HG02610 (cell line): ENCODE measurements around the gene ZNF592.
A peak's percentile ranks its signal among the peaks of the same experiment; 100 is the strongest.

Source experiments
- ATAC-seq: cut with Tn5 transposase; IDR thresholded peaks from one replicate; pipeline ENCODE4 v1.9.1; 2021; ENCODE audit warnings: mild to moderate bottlenecking, moderate library complexity; ENCODE audit not compliant: unreplicated experiment

ZNF592 gene

DNA sequence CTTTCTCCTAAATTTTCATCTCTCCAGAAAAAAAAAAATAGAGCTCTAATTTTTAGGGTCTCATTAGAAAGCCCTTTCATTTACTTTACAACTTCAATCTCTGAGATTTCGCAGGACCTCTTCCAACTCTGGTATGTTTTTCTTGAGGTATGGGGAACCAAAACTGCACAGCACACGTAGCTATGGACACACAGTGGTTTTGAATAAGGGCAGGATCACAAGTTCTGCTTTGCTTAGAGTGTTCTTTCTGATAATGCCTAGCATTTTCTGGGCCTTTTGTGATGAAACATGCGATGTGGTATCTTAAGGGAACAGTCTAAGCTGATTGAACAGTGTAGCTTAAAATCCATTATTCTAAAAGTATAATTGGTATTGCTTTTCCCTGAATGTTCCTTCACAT lies 25.3 kb downstream of the ZNF592 start:
- ATAC-seq: no peak

DNA sequence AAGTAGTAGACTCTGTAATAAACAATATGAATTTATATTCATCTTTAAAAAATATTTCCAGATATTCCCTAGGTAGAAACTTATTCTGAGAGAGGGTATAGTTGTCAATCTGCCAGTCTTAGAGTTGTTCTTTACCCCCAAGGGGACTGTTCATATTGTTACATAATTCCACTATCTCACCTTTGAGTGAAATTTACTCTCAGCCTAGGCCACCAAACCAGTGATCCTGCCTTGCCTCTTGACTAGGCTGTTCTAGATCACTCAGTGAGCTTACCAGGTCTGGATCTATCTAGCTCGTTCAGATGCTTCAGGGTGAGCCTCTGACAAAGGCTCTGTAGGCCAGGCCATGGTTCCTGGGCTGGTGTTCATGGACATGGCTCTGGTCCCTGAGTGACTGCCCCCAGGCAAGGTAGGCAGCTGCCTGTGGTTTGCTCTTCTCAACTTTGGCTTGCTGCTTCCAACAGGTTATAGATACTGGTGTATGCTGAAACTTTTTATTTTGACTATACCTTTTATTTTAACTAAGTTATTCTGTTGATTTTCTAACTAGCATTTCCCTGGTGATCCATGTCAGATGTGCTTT lies 27.6 kb downstream of the ZNF592 start:
- no peak for ATAC-seq

DNA sequence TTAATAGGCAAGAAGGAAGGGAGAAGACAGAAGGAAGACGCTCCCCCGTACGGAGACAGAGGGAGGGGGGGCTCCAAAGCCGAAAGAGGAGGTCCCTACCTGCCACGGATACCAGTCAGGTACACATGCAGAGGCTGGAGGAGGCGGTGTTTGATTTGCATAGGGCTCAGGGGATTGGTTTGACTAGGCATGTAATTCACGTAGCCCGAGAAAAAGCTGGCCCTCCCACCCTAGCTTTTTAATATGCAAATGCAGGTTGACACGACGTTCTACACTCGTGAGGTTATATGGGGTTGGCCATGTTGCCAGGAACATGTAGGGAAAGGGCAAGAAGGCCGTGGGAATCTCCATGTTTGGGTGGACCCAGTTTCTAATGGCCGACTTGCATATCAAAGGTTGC lies 29.8 kb downstream of the ZNF592 start:
- no peak for ATAC-seq

DNA sequence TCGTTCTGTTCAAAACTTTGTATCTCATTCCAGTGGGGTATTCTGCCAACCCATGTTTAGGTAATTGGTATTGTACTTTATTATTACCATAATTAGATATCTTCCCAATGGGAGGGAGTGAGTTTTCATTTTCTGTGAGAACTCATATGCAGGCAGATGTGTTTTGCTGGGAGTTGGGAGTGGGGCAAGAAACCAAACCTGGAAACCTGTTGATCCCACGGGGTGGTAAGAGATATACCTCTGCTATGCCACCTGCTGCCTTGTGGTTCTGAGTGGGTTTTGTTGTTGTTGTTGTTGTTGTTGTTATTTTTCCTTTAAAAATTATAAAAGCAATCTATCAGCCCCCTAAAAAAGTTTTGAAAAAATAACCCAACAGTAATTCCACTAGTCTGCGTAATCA lies 32.1 kb downstream of the ZNF592 start:
- no peak for ATAC-seq

DNA sequence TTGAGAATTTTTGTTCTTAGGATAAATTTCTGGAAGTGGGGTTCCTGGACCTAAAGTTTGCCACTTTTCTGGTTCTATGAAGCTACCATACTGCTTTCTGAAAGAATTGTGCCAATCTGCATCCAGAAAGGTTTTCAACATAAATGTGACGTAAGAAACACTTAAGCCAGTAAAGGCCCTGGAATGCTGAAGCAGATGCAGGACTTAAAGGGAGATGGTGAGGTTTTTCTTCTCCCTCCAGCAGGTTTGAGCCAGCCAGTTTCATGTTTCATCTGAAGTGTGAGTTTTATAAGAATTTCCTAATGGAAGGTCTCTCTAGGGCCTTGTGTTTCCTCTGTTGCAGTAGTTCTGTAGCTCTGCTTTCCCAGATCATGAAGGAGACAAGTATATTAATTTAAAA lies 33.1 kb downstream of the ZNF592 start:
- ATAC-seq: no peak

DNA sequence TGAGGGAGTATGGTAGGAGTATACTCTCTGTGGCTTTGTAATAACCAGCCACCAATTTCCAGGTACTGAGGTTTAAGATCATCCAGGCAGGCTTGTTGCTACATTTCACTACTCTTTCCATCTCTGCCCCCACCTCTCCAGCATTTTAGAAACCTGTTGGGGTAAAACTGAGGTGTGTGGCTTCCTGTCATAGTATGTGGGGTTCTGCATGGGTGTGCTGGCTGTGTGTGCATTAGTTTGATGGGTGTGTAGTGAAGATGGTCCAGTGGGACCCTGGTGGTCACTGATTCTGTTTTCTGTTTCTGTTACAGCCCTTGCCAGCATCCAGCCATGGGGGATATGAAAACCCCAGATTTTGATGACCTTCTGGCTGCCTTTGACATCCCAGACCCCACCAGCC lies 34.0 kb downstream of the ZNF592 start:
- no peak for ATAC-seq

DNA sequence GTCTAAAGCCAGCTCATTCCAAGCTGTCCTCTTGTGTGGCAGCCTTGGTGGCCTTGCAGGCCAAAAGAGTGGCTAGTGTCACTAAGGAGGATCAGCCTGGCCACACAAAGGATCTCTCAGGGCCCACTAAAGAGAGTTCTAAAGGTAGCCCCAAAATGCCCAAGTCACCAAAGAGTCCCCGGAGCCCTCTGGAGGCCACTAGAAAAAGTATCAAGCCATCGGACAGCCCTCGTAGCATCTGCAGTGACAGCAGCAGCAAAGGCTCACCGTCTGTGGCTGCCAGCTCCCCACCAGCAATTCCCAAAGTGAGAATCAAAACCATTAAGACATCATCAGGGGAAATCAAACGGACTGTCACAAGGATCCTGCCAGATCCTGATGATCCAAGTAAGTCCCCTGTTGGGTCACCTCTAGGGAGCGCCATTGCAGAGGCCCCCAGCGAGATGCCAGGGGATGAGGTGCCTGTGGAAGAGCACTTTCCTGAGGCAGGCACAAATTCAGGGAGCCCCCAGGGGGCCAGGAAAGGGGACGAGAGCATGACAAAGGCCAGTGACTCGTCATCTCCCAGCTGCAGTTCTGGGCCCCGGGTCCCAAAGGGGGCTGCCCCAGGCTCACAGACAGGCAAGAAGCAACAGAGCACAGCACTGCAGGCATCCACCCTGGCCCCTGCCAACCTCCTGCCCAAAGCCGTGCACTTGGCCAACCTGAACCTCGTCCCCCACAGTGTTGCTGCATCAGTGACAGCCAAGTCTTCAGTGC lies 35.3 kb downstream of the ZNF592 start:
- no peak for ATAC-seq

DNA sequence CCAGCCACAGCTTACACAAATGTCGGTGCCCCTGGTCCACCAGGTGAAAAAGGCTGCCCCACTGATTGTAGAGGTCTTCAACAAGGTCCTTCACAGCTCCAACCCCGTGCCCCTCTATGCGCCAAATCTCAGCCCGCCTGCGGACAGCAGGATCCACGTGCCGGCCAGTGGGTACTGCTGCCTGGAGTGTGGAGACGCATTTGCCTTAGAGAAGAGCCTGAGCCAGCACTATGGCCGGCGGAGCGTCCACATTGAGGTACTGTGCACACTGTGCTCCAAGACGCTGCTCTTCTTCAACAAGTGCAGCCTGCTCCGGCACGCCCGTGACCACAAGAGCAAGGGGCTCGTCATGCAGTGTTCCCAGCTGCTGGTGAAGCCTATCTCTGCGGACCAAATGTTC lies 35.9 kb downstream of the ZNF592 start:
- no peak for ATAC-seq

DNA sequence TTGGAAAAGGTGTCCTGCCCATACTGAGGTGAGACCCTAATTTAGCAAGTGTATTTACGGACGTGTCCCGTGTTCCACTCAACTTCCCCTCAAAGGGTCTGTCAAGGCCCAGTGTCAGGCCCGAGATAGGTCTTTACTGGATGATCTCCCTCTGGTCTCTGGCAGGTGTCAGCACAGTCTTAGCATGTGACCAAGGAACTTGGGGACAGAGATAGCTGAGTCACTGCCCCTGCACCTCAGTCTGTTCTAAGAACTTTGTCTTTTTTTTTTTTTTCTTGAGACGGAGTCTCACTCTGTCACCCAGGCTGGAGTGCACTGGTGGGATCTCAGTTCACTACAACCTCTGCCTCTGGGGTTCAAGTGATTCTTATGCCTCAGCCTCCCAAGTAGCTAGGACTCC lies 36.7 kb downstream of the ZNF592 start:
- ATAC-seq: no peak

DNA sequence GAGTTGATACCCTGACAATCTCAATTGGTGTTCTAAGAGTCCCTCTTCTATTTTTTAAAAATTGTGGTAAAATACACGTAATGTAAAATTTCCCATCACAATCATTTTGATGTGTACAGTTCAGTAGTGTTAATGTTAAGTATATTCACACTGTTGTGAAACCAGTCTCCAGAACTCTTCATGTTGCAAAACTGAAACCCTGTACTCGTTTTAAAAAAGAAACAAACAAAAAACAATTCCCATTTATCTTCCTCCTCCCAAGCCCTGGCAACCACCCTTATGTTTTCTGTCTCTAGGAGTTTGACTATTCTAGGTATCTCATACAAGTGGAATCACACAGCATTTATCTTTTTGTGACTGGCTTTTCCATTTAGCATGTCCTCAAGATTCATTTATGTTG lies 40.1 kb downstream of the ZNF592 start:
- ATAC-seq: no peak

DNA sequence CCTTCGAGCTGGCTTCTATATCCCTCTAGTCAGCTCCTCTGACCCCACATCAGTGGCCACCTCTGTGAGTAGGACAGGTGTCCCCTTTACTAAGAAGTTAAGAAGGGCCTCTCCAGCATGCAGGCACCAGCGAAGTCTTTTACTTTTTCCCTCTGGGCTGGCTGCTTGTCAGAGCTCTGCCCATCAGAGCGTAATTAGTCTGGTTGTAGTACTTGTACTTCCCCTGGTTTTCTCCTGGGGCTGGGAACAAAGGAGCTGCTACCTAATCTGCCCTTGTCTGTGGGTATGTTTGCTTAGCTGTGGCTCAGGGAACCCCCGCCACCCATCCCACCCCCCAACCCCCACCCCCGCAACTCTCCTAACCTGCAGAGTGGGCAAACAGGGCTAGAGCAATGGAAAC lies 41.4 kb downstream of the ZNF592 start:
- ATAC-seq: peak; percentile 60

DNA sequence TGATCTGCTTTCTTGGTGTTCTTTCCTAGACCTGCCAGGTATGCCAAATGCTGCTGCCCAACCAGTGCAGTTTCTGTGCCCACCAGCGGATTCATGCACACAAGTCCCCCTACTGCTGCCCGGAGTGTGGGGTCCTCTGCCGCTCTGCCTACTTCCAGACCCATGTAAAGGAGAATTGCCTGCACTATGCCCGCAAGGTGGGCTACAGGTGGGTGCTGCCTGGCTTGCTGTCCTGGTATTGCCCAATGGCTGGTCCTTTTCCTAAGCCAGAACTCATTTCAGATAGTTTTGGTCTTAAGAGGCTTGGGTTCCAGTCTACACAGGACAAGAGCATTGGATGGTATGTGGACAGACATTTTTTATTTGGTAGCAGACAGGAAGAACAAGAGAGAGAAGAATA lies 42.3 kb downstream of the ZNF592 start:
- ATAC-seq: no peak

DNA sequence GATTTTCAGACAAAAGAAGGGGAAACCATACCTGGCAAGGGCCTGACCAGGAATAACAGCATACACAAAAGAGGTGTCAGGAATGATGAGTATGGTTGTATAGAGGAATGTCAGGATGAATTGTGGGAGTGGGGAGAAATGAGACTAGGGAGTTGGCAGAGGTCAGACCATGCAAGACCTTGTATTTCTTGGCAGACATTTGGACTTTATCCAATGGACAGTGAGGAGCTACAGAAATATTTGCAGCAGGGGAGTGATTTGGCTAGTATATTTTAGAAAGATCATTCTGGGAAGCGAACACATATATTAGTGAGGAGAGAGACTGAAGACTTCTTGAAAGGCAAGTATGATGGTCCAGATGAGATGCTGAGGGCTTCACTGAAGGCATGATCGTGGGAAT lies 43.4 kb downstream of the ZNF592 start:
- ATAC-seq: no peak

DNA sequence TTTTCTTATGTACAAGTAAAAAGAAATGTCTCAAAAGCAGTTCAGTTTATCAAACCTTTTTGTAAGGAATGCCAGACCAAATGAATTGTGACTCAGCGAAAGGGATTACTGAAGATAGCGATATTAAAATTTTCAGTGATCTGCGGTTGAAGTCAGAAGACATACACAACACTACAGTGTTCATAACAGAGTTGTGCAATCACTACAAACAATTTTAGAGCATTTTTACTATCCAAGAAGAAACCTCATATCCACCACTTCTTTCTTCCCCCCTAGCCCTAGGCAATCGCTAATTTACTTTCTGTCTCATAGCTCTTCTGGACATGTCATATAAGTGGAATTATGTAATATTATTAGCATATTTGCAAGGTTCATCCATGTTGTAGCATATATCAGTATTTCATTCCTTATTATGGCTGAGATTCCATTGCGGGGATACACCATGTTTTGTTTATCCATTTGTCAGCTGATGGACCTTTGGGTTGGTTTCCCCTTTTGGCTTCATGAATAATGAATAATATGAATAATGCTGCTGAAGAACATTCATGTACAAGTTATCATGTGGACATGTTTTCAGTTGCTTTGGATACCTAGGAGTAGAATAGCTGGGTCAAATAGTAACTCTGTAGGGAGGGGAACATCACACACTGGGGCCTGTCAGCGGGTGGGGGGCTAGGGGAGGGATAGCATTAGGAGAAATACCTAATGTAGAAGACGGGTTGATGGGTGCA lies 45.2 kb downstream of the ZNF592 start:
- ATAC-seq: no peak

DNA sequence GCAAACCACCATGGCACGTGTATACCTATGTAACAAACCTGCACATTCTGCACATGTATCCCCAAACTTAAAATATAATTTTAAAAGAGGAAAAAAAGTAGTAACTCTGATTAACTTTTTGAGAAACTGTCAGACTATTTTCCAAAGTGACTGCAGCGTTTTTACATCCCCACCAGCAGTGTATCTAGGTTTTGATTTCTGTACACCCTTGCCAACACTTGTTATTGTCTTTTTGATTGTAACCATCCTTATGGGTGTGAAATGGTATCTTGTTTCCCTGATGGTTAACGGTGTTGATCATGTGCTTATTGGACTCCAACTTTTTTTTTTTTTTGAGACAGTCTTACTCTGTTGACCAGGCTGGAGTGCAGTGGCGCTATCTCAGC lies 45.8 kb downstream of the ZNF592 start:
- ATAC-seq: no peak

DNA sequence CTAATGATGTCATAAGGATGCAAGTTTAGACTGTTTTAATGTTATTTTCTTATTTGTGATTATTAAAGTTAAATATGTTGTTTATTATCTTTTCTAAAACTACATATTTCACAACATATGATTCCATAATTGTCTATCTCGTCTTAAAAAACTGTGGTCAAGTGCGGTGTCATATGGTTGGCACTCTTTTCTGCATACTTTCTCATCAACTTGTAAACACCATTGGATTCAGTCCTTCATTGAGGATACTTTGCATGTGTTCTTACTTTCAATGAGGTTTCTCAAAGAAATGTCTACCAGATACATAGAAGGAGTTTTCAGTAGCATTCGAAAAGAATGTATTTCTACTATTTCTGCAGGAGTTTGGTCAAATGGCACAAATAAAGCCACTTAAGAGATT lies 46.8 kb downstream of the ZNF592 start:
- ATAC-seq: no peak

DNA sequence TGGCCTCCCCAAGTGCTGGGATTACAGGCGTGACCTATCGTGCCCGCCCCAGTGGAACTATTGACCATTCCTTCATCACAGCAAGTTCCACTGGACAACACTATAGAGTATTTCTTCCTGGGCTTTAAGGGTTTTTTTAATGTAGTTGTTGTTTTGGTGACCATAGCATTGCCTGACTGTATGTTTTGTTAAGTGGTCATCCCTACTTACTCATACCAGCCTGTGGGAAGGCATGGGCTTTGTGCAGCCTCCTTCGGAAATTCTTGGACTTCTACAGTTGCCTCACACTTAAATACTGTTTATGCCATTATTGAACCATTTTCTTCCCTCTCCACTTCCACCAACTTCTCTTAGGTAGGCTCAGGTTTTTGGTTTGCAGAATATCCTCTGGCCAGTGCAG lies 48.8 kb downstream of the ZNF592 start:
- ATAC-seq: no peak

DNA sequence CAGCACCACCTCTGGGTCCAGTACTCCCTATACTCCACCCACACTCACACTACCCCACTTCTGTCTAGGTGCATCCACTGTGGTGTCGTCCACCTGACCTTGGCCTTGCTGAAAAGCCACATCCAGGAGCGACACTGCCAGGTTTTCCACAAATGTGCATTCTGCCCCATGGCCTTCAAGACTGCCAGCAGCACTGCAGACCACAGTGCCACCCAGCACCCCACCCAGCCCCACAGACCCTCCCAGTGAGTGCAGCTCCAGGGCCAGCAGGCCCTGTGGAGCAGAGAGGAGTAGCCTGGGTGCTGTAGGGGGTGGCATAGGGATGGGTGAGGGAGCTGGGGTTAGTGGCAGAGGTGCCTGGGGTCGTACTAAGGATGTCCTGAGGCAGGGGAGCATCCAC lies 49.4 kb downstream of the ZNF592 start:
- ATAC-seq: no peak

DNA sequence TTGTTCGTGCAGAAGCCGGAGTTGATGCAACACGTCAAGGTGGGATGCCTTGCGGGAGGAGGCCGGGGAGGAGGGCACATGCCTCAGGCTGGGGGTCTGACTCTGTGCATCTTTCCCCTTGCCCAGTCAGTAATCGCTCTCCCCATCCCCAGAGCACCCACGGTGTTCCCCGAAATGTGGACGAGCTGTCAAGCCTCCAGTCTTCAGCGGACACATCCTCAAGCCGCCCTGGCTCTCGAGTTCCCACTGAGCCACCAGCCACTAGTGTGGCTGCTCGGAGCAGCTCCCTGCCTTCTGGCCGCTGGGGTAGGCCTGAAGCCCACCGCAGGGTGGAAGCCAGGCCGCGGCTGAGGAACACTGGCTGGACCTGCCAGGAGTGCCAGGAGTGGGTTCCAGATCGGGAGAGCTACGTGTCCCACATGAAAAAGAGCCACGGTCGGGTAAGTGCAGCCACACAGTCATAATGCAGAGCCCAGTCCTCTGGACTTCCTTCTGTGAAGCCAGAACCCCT lies 50.1 kb downstream of the ZNF592 start:
- no peak for ATAC-seq

DNA sequence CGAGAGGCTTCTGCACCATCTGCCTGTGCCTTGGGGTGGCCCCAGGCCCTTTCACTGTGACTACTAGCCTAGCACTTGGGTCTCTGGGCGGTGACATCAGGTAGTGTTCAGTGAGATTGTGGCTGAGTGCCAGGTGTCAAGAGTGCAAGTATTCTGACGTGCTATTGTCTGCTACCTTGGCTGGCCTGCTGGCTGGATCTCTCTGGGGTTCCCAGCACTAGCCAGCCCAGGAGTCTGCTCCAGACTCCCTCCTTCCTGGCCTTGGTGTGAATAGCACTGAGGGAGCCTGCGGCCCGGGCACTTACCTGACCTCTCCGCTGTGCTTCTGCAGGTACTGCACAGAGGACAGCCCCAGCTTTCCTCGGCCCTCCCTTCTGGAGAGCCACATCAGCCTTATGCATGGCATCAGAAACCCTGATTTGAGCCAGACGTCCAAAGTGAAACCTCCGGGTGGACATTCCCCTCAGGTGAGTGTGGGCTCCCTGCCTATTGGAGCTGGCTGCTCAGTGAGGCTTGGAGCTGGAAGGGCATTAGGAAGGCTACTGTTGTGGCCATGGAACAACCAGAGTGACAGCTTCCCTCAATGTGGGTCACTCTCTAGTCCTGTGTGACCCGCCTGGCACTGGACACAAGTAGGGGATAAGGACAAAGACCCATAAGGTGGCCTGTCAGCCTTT lies 51.3 kb downstream of the ZNF592 start:
- ATAC-seq: no peak

DNA sequence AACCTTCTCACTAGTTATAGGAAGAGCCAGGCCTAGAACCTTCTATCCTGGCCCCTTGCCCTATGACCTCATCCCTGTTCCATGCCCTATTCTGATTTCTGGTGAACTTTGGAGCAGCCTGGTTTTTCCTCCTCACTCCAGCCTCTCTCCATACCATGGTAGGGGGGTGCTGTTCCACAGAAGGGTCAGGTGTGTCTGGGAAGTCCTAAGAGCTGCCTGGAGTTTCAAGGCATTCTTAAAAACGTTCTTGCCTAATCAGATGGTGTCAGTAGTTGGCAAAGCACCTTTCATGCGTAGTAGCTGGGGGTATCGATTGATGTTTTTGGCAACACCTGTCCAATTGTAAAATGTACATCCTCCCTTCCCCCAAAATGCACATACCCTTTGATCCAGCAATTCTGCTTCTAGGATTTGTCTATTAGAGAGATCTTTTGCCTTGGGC lies 52.0 kb downstream of the ZNF592 start:
- ATAC-seq: no peak
